K562 treated with DMSO at 1 percent for 24 hours (cell line): Measurements from ENCODE around the gene GPR146. TPM values are rescaled to one million over a fixed set of nuclear protein-coding genes. Genes with fewer than 3 reads are reported as not detected.

Source experiments
- total RNA-seq: library from RNA; unstranded; fragments of 300-600 nt; gene quantifications from 2 replicates; pipeline ENCODE4 v1.2.3, GENCODE V29; 2022; ENCODE audit warnings: low read depth; ENCODE audit not compliant: insufficient read depth

GPR146 gene, protein sequence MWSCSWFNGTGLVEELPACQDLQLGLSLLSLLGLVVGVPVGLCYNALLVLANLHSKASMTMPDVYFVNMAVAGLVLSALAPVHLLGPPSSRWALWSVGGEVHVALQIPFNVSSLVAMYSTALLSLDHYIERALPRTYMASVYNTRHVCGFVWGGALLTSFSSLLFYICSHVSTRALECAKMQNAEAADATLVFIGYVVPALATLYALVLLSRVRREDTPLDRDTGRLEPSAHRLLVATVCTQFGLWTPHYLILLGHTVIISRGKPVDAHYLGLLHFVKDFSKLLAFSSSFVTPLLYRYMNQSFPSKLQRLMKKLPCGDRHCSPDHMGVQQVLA
- total RNA-seq = 5.2 and 9.3 TPM in 2 replicates

DNA sequence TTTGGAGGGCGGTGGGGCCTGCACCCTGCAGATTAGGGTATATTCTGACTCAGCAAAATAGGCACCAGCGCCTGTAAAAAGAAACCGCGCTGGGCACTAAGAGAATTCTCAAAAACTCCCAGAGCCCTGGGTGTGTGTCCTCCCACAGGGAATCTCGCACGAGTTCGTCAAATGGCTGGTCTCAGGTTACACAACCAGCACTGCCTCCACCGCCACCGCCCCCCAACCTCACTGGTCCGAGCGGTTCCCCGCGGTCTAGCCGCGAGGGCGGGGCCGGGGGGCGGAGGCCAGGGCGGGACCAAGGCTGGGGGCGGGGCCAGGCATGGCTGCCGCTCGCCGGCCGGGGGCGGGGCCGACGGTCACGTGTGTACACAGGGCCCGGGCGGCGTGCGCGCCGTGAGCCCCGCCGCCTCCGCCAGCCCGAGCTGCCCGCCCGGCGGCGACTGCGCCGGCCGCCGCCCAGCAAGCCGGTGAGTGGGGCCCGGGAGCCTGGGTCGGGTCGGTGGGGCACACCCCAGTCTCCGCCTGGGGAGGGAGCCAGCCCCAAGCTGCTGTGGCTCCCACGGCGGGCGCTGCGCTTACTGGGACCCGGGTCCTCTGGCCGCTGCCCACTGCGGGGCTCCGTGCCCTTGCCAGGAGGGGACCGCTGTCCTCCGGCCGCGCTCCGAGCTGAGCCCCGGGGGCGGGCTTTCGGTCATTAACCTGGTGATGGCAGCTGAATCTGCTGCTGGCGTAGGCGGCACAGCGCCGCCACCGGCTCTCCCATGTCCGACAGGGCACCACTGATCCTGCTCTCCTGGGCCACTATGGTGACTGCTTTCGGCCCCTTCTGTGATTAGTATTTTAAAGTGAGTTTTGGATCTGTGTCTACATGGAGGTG is at the start of gene GPR146:
GPR146 (plus strand) TSS at position 358 of the 880 bp plus-strand sequence. CDS start 12,970 bp downstream, outside the sequence.

DNA sequence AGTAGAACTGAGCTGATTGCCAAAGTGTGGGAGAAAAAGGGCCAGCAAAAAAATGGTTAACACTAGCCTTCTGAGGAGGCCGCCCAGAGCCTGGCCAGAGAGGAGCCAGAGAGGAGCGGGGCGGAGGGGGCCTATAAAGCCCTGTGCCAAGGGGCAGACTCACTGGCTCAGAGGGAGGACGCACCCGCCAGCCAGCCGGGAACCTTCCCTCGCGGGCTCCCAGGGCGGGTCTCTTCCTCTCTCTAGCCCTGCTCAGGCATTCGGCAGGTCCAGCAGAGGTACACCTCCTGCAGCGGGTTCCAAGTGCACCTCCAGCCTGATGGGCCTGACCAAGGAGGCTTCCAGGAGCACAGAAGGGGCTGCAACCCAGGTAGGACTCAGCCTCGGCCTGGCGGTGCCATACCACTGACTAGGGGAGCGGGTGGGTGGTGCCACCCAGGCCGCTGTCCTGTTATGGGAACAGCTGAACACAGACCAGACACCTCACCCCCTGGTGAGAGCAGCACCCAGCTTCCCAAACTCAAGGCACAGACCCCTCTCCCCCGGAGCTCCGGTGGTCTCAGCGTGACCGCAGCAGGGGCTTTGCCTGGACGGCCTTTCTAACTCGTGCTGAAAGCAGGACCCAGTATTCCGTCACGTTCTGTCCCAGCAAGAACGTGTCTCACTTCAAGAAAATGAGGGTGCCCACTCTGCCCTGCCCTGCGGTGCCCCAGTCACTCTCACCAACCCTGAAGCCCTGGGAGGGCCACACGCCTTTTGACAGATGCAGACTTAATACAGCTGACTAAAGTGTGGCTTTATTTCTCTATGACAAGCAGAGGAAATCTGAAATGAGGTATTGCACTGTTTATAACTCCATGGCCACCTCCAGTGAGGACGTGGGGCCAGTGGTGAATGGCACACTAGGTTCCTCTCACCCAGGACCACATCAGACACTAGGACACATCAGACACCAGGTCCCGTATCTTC is 43.9 kb downstream of the GPR146 start, which contains the start of gene GPER1:
GPER1 (plus strand) TSS at position 162 of the 969 bp plus-strand sequence. CDS start 3,616 bp downstream, outside the sequence.

Other genes starting within 250 kb of the GPR146 start
- gene SUN1, start 212.1 kb upstream of the GPR146 start, total RNA-seq = 90.8 and 93.0 TPM in 2 replicates
- gene GET4, start 168.0 kb upstream of the GPR146 start, total RNA-seq = 131 and 136 TPM in 2 replicates
- gene ADAP1, start 89.9 kb upstream of the GPR146 start, total RNA-seq = 1.3 and 2.1 TPM in 2 replicates
- 5.7 and 7.0 TPM in 2 replicates for gene COX19, start 69.0 kb upstream of the GPR146 start, total RNA-seq
- gene CYP2W1, start 61.4 kb upstream of the GPR146 start, total RNA-seq = not detected in 2 replicates
- gene GPER1, start 43.6 kb downstream of the GPR146 start, total RNA-seq = 0.66 and 0.67 TPM in 2 replicates
- gene ZFAND2A, start 115.7 kb downstream of the GPR146 start, total RNA-seq = 20.1 and 28.7 TPM in 2 replicates
- gene UNCX, start 188.3 kb downstream of the GPR146 start, total RNA-seq = not detected in 2 replicates